HL-60 (cell line): ENCODE measurements around the gene MYG1.

Source experiments
- DNase-seq, 2 experiments: peaks; one replicate each; pipeline ENCODE4 v3.0.0-alpha.2; 2010 to 2020; ENCODE audit warnings: low read depth in 1 of 2, low spot score in 1 of 2
- H3K27ac ChIP-seq: fragments of 250-450 bp; sonication (Bioruptor Pico); replicated peaks from 2 replicates; pipeline ENCODE4 v1.5.1; 2020; ENCODE audit warnings: mild to moderate bottlenecking, moderate library complexity
- H3K27me3 ChIP-seq: fragments of 250-450 bp; sonication (Bioruptor Pico); 2 replicates; pipeline ENCODE4 v1.5.1; 2021; ENCODE audit warnings: mild to moderate bottlenecking, moderate library complexity; ENCODE audit not compliant: insufficient read depth, poor library complexity, severe bottlenecking
- H3K4me3 ChIP-seq: replicated peaks from 2 replicates; pipeline ENCODE4 v1.5.1; 2011; ENCODE audit warnings: mild to moderate bottlenecking, control low read depth, low read length; ENCODE audit not compliant: insufficient read depth
- GABPA ChIP-seq: IDR thresholded peaks from 2 replicates; pipeline ENCODE4 v1.6.1; 2012; ENCODE audit warnings: low read depth
- POLR2AphosphoS5 ChIP-seq: IDR thresholded peaks from 2 replicates; pipeline ENCODE4 v1.6.1; 2012; ENCODE audit warnings: low read depth
- SPI1 ChIP-seq: IDR thresholded peaks from 2 replicates; pipeline ENCODE4 v1.6.1; 2012; ENCODE audit warnings: low read depth, mild to moderate bottlenecking, borderline replicate concordance
- TF ChIP-seq, protein P1 (sequence below): IDR thresholded peaks from one replicate; pipeline ENCODE4 v1.5.1; 2011; ENCODE audit warnings: low read length, control low read depth, inconsistent platforms; ENCODE audit not compliant: insufficient read depth
- TF ChIP-seq, protein P2 (sequence below): IDR thresholded peaks from 2 replicates; pipeline ENCODE4 v1.6.1; 2012; ENCODE audit warnings: low read depth; ENCODE audit not compliant: insufficient replicate concordance

The MYG1 gene

GRCh38 chr12:53308276-53308675 is 8.8 kb downstream of the MYG1 start:
- no peaks in the 10 kb centered on the region for H3K27me3 ChIP-seq
- TF ChIP-seq, protein P1, sequence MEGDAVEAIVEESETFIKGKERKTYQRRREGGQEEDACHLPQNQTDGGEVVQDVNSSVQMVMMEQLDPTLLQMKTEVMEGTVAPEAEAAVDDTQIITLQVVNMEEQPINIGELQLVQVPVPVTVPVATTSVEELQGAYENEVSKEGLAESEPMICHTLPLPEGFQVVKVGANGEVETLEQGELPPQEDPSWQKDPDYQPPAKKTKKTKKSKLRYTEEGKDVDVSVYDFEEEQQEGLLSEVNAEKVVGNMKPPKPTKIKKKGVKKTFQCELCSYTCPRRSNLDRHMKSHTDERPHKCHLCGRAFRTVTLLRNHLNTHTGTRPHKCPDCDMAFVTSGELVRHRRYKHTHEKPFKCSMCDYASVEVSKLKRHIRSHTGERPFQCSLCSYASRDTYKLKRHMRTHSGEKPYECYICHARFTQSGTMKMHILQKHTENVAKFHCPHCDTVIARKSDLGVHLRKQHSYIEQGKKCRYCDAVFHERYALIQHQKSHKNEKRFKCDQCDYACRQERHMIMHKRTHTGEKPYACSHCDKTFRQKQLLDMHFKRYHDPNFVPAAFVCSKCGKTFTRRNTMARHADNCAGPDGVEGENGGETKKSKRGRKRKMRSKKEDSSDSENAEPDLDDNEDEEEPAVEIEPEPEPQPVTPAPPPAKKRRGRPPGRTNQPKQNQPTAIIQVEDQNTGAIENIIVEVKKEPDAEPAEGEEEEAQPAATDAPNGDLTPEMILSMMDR: no peak
- TF ChIP-seq POLR2AphosphoS5: no peak
- TF ChIP-seq, protein P2, sequence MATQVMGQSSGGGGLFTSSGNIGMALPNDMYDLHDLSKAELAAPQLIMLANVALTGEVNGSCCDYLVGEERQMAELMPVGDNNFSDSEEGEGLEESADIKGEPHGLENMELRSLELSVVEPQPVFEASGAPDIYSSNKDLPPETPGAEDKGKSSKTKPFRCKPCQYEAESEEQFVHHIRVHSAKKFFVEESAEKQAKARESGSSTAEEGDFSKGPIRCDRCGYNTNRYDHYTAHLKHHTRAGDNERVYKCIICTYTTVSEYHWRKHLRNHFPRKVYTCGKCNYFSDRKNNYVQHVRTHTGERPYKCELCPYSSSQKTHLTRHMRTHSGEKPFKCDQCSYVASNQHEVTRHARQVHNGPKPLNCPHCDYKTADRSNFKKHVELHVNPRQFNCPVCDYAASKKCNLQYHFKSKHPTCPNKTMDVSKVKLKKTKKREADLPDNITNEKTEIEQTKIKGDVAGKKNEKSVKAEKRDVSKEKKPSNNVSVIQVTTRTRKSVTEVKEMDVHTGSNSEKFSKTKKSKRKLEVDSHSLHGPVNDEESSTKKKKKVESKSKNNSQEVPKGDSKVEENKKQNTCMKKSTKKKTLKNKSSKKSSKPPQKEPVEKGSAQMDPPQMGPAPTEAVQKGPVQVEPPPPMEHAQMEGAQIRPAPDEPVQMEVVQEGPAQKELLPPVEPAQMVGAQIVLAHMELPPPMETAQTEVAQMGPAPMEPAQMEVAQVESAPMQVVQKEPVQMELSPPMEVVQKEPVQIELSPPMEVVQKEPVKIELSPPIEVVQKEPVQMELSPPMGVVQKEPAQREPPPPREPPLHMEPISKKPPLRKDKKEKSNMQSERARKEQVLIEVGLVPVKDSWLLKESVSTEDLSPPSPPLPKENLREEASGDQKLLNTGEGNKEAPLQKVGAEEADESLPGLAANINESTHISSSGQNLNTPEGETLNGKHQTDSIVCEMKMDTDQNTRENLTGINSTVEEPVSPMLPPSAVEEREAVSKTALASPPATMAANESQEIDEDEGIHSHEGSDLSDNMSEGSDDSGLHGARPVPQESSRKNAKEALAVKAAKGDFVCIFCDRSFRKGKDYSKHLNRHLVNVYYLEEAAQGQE: no peak
- TF ChIP-seq GABPA: no peak
- no peak for TF ChIP-seq SPI1
- no peak overlapping the region for H3K4me3 ChIP-seq
- H3K27ac ChIP-seq: no peak overlapping the region
- no peak for DNase-seq

GRCh38 chr12:53313996-53314395 is 14.5 kb downstream of the MYG1 start:
- no peak overlapping the region for H3K4me3 ChIP-seq
- DNase-seq: peak in 1 of 2 experiments; percentile 80
- H3K27ac ChIP-seq: no peak overlapping the region
- H3K27me3 ChIP-seq: no peaks in the 10 kb centered on the region
- TF ChIP-seq, protein P1: no peak
- TF ChIP-seq, protein P2: no peak
- TF ChIP-seq SPI1: peak; percentile 57; the same call in 1 of the 2 replicates
- TF ChIP-seq POLR2AphosphoS5: no peak

GRCh38 chr12:53320352-53321195 is 21.1 kb downstream of the MYG1 start:
- H3K4me3 ChIP-seq: peak overlapping the region; percentile 66
- H3K27ac ChIP-seq: peak overlapping the region; percentile 89
- no peaks in the 10 kb centered on the region for H3K27me3 ChIP-seq
- TF ChIP-seq, protein P2: no peak
- TF ChIP-seq GABPA (no peak), POLR2AphosphoS5 (no peak), SPI1 (no peak)
- TF ChIP-seq, protein P1: no peak
- DNase-seq: no peak
